ENCODE results near the gene CCL13. TPM values are rescaled to one million over a fixed set of nuclear protein-coding genes. Genes with fewer than 3 reads are reported as not detected.

The CCL13 gene
- total and polyA plus RNA-seq, 9 donors: 0.31 to 3.5 (median 0.89) TPM

GRCh38 chr17:34368946-34369500, 12.7 kb downstream of the CCL13 start:
- Histone ChIP-seq H3K4me3 (ENCODE audit: low read length) (no peak overlapping the region), H3K27me3 (ENCODE audit: control insufficient read depth, insufficient read depth, low read length) (no peaks in the 10 kb centered on the region), H3K4me1 (ENCODE audit: control insufficient read depth, insufficient read depth, low read length) (no peaks in the 10 kb centered on the region), H3K27ac (ENCODE audit: low read length) (no peak overlapping the region), H3K36me3 (ENCODE audit: control insufficient read depth, insufficient read depth, low read length) (no peaks in the 10 kb centered on the region), H3K9me3 (replicated peaks; ENCODE audit: control insufficient read depth, low read depth, low read length) (no peaks in the 10 kb centered on the region)
- no peak for DNase-seq
- 44% methylated on average over 3 of the region's 4 CpGs for WGBS (ENCODE audit: insufficient coverage)

GRCh38 chr17:34369571-34369970, 13.3 kb downstream of the CCL13 start:
- 75% methylated on average over 3 of the region's 3 CpGs for WGBS (ENCODE audit: insufficient coverage)
- Histone ChIP-seq H3K9me3 (replicated peaks; ENCODE audit: control insufficient read depth, low read depth, low read length) (no peaks in the 10 kb centered on the region), H3K27ac (ENCODE audit: low read length) (no peak overlapping the region), H3K4me1 (ENCODE audit: control insufficient read depth, insufficient read depth, low read length) (no peaks in the 10 kb centered on the region), H3K27me3 (ENCODE audit: control insufficient read depth, insufficient read depth, low read length) (no peaks in the 10 kb centered on the region), H3K4me3 (ENCODE audit: low read length) (no peak overlapping the region), H3K36me3 (ENCODE audit: control insufficient read depth, insufficient read depth, low read length) (no peaks in the 10 kb centered on the region)
- no peak for DNase-seq

GRCh38 chr17:34370376-34370996, 14.2 kb downstream of the CCL13 start:
- Histone ChIP-seq H3K36me3 (ENCODE audit: control insufficient read depth, insufficient read depth, low read length) (no peaks in the 10 kb centered on the region), H3K4me1 (ENCODE audit: control insufficient read depth, insufficient read depth, low read length) (no peaks in the 10 kb centered on the region), H3K27me3 (ENCODE audit: control insufficient read depth, insufficient read depth, low read length) (no peaks in the 10 kb centered on the region), H3K27ac (ENCODE audit: low read length) (no peak overlapping the region), H3K4me3 (ENCODE audit: low read length) (no peak overlapping the region), H3K9me3 (replicated peaks; ENCODE audit: control insufficient read depth, low read depth, low read length) (no peaks in the 10 kb centered on the region)
- 74% methylated on average over 5 of the region's 5 CpGs for WGBS (ENCODE audit: insufficient coverage)
- DNase-seq: no peak

- WGBS (ENCODE audit: insufficient coverage): 33% methylated on average over 2 of the region's 3 CpGs
- Histone ChIP-seq H3K36me3 (ENCODE audit: control insufficient read depth, insufficient read depth, low read length) (no peaks in the 10 kb centered on the region), H3K27me3 (ENCODE audit: control insufficient read depth, insufficient read depth, low read length) (no peaks in the 10 kb centered on the region), H3K4me3 (ENCODE audit: low read length) (no peak overlapping the region), H3K9me3 (replicated peaks; ENCODE audit: control insufficient read depth, low read depth, low read length) (no peaks in the 10 kb centered on the region), H3K27ac (ENCODE audit: low read length) (no peak overlapping the region), H3K4me1 (ENCODE audit: control insufficient read depth, insufficient read depth, low read length) (no peaks in the 10 kb centered on the region)
- no peak for DNase-seq
Measured at GRCh38 chr17:34370997-34371395, 14.7 kb downstream of the CCL13 start.

GRCh38 chr17:34371405-34372100, 15.3 kb downstream of the CCL13 start:
- H3K27me3 ChIP-seq (ENCODE audit: control insufficient read depth, insufficient read depth, low read length): no peaks in the 10 kb centered on the region
- WGBS (ENCODE audit: insufficient coverage): no CpG with 5 or more reads among the region's 3 CpGs
- H3K9me3 ChIP-seq (replicated peaks; ENCODE audit: control insufficient read depth, low read depth, low read length): no peaks in the 10 kb centered on the region
- H3K27ac ChIP-seq (ENCODE audit: low read length): no peak overlapping the region
- H3K4me1 ChIP-seq (ENCODE audit: control insufficient read depth, insufficient read depth, low read length): no peaks in the 10 kb centered on the region
- no peaks in the 10 kb centered on the region for H3K36me3 ChIP-seq (ENCODE audit: control insufficient read depth, insufficient read depth, low read length)
- no peak for DNase-seq
- H3K4me3 ChIP-seq (ENCODE audit: low read length): no peak overlapping the region

- Histone ChIP-seq H3K27me3 (ENCODE audit: control insufficient read depth, insufficient read depth, low read length) (no peaks in the 10 kb centered on the region), H3K36me3 (ENCODE audit: control insufficient read depth, insufficient read depth, low read length) (no peaks in the 10 kb centered on the region), H3K4me1 (ENCODE audit: control insufficient read depth, insufficient read depth, low read length) (no peaks in the 10 kb centered on the region), H3K4me3 (ENCODE audit: low read length) (no peak overlapping the region), H3K9me3 (replicated peaks; ENCODE audit: control insufficient read depth, low read depth, low read length) (no peaks in the 10 kb centered on the region), H3K27ac (ENCODE audit: low read length) (no peak overlapping the region)
- DNase-seq: no peak
- 65% methylated on average over 3 of the region's 5 CpGs for WGBS (ENCODE audit: insufficient coverage)
Measured at GRCh38 chr17:34374457-34374856, 18.2 kb downstream of the CCL13 start.

- no peak overlapping the region for H3K4me3 ChIP-seq (ENCODE audit: low read length)
- DNase-seq: no peak
- H3K27ac ChIP-seq (ENCODE audit: low read length): no peak overlapping the region
- H3K9me3 ChIP-seq (replicated peaks; ENCODE audit: control insufficient read depth, low read depth, low read length): no peaks in the 10 kb centered on the region
- 92% methylated on average over 9 of the region's 11 CpGs for WGBS (ENCODE audit: insufficient coverage)
- no peaks in the 10 kb centered on the region for H3K36me3 ChIP-seq (ENCODE audit: control insufficient read depth, insufficient read depth, low read length)
- H3K4me1 ChIP-seq (ENCODE audit: control insufficient read depth, insufficient read depth, low read length): no peaks in the 10 kb centered on the region
- no peaks in the 10 kb centered on the region for H3K27me3 ChIP-seq (ENCODE audit: control insufficient read depth, insufficient read depth, low read length)
Measured at GRCh38 chr17:34375426-34375997, 19.2 kb downstream of the CCL13 start.

GRCh38 chr17:34377078-34377823, 21.0 kb downstream of the CCL13 start:
- 73% methylated on average over 3 of the region's 3 CpGs for WGBS (ENCODE audit: insufficient coverage)
- Histone ChIP-seq H3K27me3 (ENCODE audit: control insufficient read depth, insufficient read depth, low read length) (peaks cover 2% of the 10 kb centered on the region), H3K9me3 (replicated peaks; ENCODE audit: control insufficient read depth, low read depth, low read length) (no peaks in the 10 kb centered on the region), H3K36me3 (ENCODE audit: control insufficient read depth, insufficient read depth, low read length) (no peaks in the 10 kb centered on the region), H3K4me1 (ENCODE audit: control insufficient read depth, insufficient read depth, low read length) (no peaks in the 10 kb centered on the region), H3K4me3 (ENCODE audit: low read length) (no peak overlapping the region), H3K27ac (ENCODE audit: low read length) (no peak overlapping the region)
- DNase-seq: no peak

GRCh38 chr17:34378664-34379101, 22.4 kb downstream of the CCL13 start:
- WGBS (ENCODE audit: insufficient coverage): no CpG with 5 or more reads among the region's 6 CpGs
- peak; percentile 36 for DNase-seq
- Histone ChIP-seq H3K27me3 (ENCODE audit: control insufficient read depth, insufficient read depth, low read length) (peaks cover 2% of the 10 kb centered on the region), H3K36me3 (ENCODE audit: control insufficient read depth, insufficient read depth, low read length) (no peaks in the 10 kb centered on the region), H3K9me3 (replicated peaks; ENCODE audit: control insufficient read depth, low read depth, low read length) (no peaks in the 10 kb centered on the region), H3K4me1 (ENCODE audit: control insufficient read depth, insufficient read depth, low read length) (no peaks in the 10 kb centered on the region), H3K4me3 (ENCODE audit: low read length) (no peak overlapping the region), H3K27ac (ENCODE audit: low read length) (no peak overlapping the region)

- WGBS (ENCODE audit: insufficient coverage): 80% methylated on average over 3 of the region's 5 CpGs
- H3K4me1 ChIP-seq (ENCODE audit: control insufficient read depth, insufficient read depth, low read length): no peaks in the 10 kb centered on the region
- H3K4me3 ChIP-seq (ENCODE audit: low read length): no peak overlapping the region
- no peaks in the 10 kb centered on the region for H3K36me3 ChIP-seq (ENCODE audit: control insufficient read depth, insufficient read depth, low read length)
- DNase-seq: no peak
- peaks cover 2% of the 10 kb centered on the region for H3K27me3 ChIP-seq (ENCODE audit: control insufficient read depth, insufficient read depth, low read length)
- H3K27ac ChIP-seq (ENCODE audit: low read length): no peak overlapping the region
- H3K9me3 ChIP-seq (replicated peaks; ENCODE audit: control insufficient read depth, low read depth, low read length): no peaks in the 10 kb centered on the region
Measured at GRCh38 chr17:34379868-34380267, 23.6 kb downstream of the CCL13 start.
